ENCODE results near the gene WDR6. TPM values are rescaled to one million over a fixed set of nuclear protein-coding genes. Genes with fewer than 3 reads are reported as not detected.

Gene WDR6
- total RNA-seq, 1 donor from 2014 or later = 115 TPM

GRCh38 chr3:48980295-48980694 lies 26.9 kb upstream of the WDR6 start:
- H3K27ac ChIP-seq = no peak overlapping the region
- no peak for TF ChIP-seq CTCF (IDR thresholded peaks at IDR 0.05)
- H3K4me3 ChIP-seq = no peak overlapping the region
- H3K36me3 ChIP-seq = peaks cover 85 to 91% of the 10 kb centered on the region in 2 donors
- no peaks in the 10 kb centered on the region for H3K4me1 ChIP-seq
- intact Hi-C loops (cut with DNase I) = no loop called here
- no peak for DNase-seq (ENCODE audit: low spot score in 2 of 2)
- no peaks in the 10 kb centered on the region for H3K9me3 ChIP-seq
- H3K27me3 ChIP-seq = no peaks in the 10 kb centered on the region

- intact Hi-C loops (cut with DNase I) = no loop called here
- peaks cover 70 to 76% of the 10 kb centered on the region in 2 donors for H3K36me3 ChIP-seq
These were observed 25.2 kb upstream of the WDR6 start for GRCh38 chr3:48982016-48982415.

GRCh38 chr3:48982686-48983085 lies 24.5 kb upstream of the WDR6 start:
- Histone ChIP-seq H3K4me1 (no peaks in the 10 kb centered on the region), H3K9me3 (no peaks in the 10 kb centered on the region), H3K27ac (no peak overlapping the region), H3K27me3 (no peaks in the 10 kb centered on the region), H3K36me3 (peaks cover 65 to 69% of the 10 kb centered on the region in 2 donors), H3K4me3 (no peak overlapping the region)
- no peak for DNase-seq (ENCODE audit: low spot score in 2 of 2)
- intact Hi-C loops (cut with DNase I) = no loop called here
- no peak for TF ChIP-seq CTCF (IDR thresholded peaks at IDR 0.05)

More at GRCh38 chr3:48982016-48982415, 25.2 kb upstream of the WDR6 start:
- Histone ChIP-seq H3K9me3 (no peaks in the 10 kb centered on the region), H3K27me3 (no peaks in the 10 kb centered on the region), H3K4me1 (no peaks in the 10 kb centered on the region), H3K4me3 (no peak overlapping the region), H3K27ac (no peak overlapping the region)
- DNase-seq (ENCODE audit: low spot score in 2 of 2) = no peak
- TF ChIP-seq CTCF (IDR thresholded peaks at IDR 0.05) = no peak

GRCh38 chr3:48983096-48983495 lies 24.1 kb upstream of the WDR6 start:
- TF ChIP-seq CTCF (IDR thresholded peaks at IDR 0.05) = no peak
- no peak for DNase-seq (ENCODE audit: low spot score in 2 of 2)
- peaks cover 61 to 65% of the 10 kb centered on the region in 2 donors for H3K36me3 ChIP-seq
- H3K9me3 ChIP-seq = no peaks in the 10 kb centered on the region
- intact Hi-C loops (cut with DNase I) = no loop called here
- no peak overlapping the region for H3K4me3 ChIP-seq
- no peaks in the 10 kb centered on the region for H3K27me3 ChIP-seq
- H3K4me1 ChIP-seq = peaks cover 0 to 2% of the 10 kb centered on the region in 2 donors
- H3K27ac ChIP-seq = no peak overlapping the region

- Histone ChIP-seq H3K27ac (no peak overlapping the region), H3K36me3 (peaks cover 47 to 56% of the 10 kb centered on the region in 2 donors), H3K4me1 (peaks cover 7 to 15% of the 10 kb centered on the region in 2 donors), H3K27me3 (no peaks in the 10 kb centered on the region), H3K9me3 (no peaks in the 10 kb centered on the region), H3K4me3 (no peak overlapping the region)
- TF ChIP-seq CTCF (IDR thresholded peaks at IDR 0.05) = no peak
- DNase-seq (ENCODE audit: low spot score in 2 of 2) = no peak
- intact Hi-C loops (cut with DNase I) = no loop called here
These were observed 22.5 kb upstream of the WDR6 start for GRCh38 chr3:48984663-48985062.

GRCh38 chr3:48985831-48986376 lies 21.3 kb upstream of the WDR6 start:
- Histone ChIP-seq H3K4me3 (no peak overlapping the region), H3K4me1 (peaks cover 8 to 16% of the 10 kb centered on the region in 2 donors), H3K36me3 (peaks cover 36 to 44% of the 10 kb centered on the region in 2 donors), H3K9me3 (no peaks in the 10 kb centered on the region), H3K27ac (no peak overlapping the region), H3K27me3 (no peaks in the 10 kb centered on the region)
- intact Hi-C loops (cut with DNase I) = no loop called here
- DNase-seq (ENCODE audit: low spot score in 2 of 2) = no peak
- TF ChIP-seq CTCF (IDR thresholded peaks at IDR 0.05) = no peak
